Right cardiac atrium (tissue), 5 donors: Measurements from ENCODE around the gene LAMC1. TPM values are rescaled to one million over a fixed set of nuclear protein-coding genes. Genes with fewer than 3 reads are reported as not detected.

Experiments used
- ATAC-seq, 2 donors: fragments of 200-7000 bp; cut with Tn5 transposase; one replicate each; pipeline versions ENCODE4 v1.8.0 to v1.9.1; 2020; ENCODE audit warnings: moderate library complexity in 2 of 2, mild to moderate bottlenecking in 1 of 2
- DNase-seq, 3 donors: peaks; one replicate each; pipeline ENCODE4 v3.0.0-alpha.2; 2020
- H3K27ac ChIP-seq: one replicate; pipeline ENCODE4 v1.5.1; 2013; ENCODE audit warnings: mild to moderate bottlenecking, low read length, control low read depth, moderate library complexity
- H3K27me3 ChIP-seq: one replicate; pipeline ENCODE4 v1.6.1; 2013; ENCODE audit not compliant: control insufficient read depth, insufficient read depth
- H3K4me1 ChIP-seq: one replicate; pipeline ENCODE4 v1.6.1; 2013; ENCODE audit warnings: low read length; ENCODE audit not compliant: control insufficient read depth, insufficient read depth
- H3K4me3 ChIP-seq: one replicate; pipeline ENCODE4 v1.5.1; 2013; ENCODE audit warnings: low read length, control low read depth
- H3K9me3 ChIP-seq: one replicate; pipeline ENCODE4 v1.6.1; 2013; ENCODE audit warnings: low read length; ENCODE audit not compliant: control insufficient read depth
- WGBS: extraction: QIAGEN DNeasy Blood & Tissue Kit; methylation state at CpG from one replicate; pipeline ENCODE4 v1.1.7; 2013; 5-methylcytosine and 5-hydroxymethylcytosine counted together
- intact Hi-C, 4 donors: fragments of 100-400 bp; cut with DNase I; formaldehyde crosslinking; loops; one replicate each; pipeline versions ENCODE4 v1.11.0 to v1.14.0; 2022 to 2023
- polyA plus RNA-seq: library from polyadenylated mRNA; stranded (reverse); fragments of 200-250 nt; gene quantifications from one replicate; pipeline ENCODE4 v1.2.3, GENCODE V29; 2013
- total RNA-seq, 4 donors: library from RNA; stranded (reverse); fragmentation: NEBNext Ultra II Directional; extraction: Animal tissue kit (Norgen Biotek cat#: 25700); gene quantifications; one replicate each; pipeline ENCODE4 v1.2.1, GENCODE V29; 2021
- donor health status: healthy with polysubstance abuse.
- donor health status: DM: no; HTN: yes; CAD: no.
- donor health status: DM: no; HTN: no; CAD: no.
- donor health status: DM: no; HTN: yes; CAD: no; lungs with severe emphysema.
- donor health status: DM: yes; HTN: yes; CAD: no.

LAMC1 gene
- total and polyA plus RNA-seq, 5 donors, result 40.3 to 130 (median 95.2) TPM

DNA sequence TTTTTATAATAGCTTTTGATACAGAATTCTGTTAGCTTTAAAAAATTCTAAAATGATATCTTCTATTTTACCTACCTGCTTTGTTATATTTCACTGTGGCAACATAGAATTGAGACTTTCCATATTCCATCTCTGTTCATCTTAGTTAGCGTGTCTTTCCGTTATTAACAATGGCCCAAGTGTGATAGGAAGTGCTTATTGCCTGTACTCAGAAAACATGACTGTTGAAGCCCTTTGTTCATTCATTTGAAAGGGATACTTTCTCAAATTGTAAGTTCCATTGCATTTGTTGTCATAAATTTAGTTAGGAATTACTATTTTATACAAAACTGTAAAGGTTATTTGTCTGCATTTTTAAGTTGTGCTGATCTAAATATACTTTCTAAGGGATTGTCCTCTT is 73.1 kb downstream of the LAMC1 start:
- H3K27me3 ChIP-seq, result no peaks in the 10 kb centered on the region
- ATAC-seq (no peak), DNase-seq (no peak)
- no peaks in the 10 kb centered on the region for H3K9me3 ChIP-seq
- intact Hi-C loops, result loop anchor here in 1 of 4 donors (10.0 kb wide), 1 partner anchor 52 kb away; no protein-coding TSS in a partner anchor
- no peak overlapping the region for H3K27ac ChIP-seq
- H3K4me3 ChIP-seq, result no peak overlapping the region
- peaks cover 13% of the 10 kb centered on the region for H3K4me1 ChIP-seq
- 70% methylated on average over 2 of the region's 2 CpGs for whole genome bisulfite sequencing

DNA sequence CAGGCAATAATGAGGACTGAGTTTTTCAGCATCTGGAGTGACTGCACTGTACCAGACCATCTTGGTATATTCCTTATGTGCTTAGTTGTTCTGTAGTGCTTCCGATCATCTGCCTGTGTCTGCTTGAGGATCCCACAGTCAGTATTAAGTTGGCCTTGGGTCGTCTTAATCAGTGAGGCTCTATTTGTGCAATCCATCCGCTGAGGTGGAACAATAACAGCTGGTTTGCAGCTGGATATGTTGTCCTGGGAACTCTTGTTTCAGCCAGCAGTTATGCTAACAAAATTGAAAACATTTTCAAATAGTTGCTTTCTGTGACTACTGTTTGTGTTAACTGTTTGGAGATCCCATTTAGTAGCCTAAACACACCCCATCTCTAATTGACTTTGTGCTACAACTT is 73.7 kb downstream of the LAMC1 start:
- Histone ChIP-seq H3K27me3 (no peaks in the 10 kb centered on the region), H3K4me1 (peaks cover 15% of the 10 kb centered on the region), H3K27ac (peak overlapping the region; percentile 70), H3K4me3 (no peak overlapping the region), H3K9me3 (no peaks in the 10 kb centered on the region)
- intact Hi-C loops, result loop anchor here in 1 of 4 donors (10.0 kb wide), 1 partner anchor 52 kb away; no protein-coding TSS in a partner anchor
- WGBS, result 50% methylated on average over 3 of the region's 3 CpGs
- ATAC-seq (peak; percentile 70 to 79), DNase-seq (no peak)

GRCh38 chr1:183097438-183098051 is 74.3 kb downstream of the LAMC1 start:
- WGBS, result 31% methylated on average over 3 of the region's 3 CpGs
- Histone ChIP-seq H3K4me3 (no peak overlapping the region), H3K27ac (no peak overlapping the region), H3K27me3 (no peaks in the 10 kb centered on the region), H3K9me3 (no peaks in the 10 kb centered on the region), H3K4me1 (peaks cover 15% of the 10 kb centered on the region)
- no peak for DNase-seq
- intact Hi-C loops, result loop anchor here in 1 of 4 donors (10.0 kb wide), 1 partner anchor 53 kb away; no protein-coding TSS in a partner anchor
- peak in 1 of 2 donors; percentile 7 for ATAC-seq

DNA sequence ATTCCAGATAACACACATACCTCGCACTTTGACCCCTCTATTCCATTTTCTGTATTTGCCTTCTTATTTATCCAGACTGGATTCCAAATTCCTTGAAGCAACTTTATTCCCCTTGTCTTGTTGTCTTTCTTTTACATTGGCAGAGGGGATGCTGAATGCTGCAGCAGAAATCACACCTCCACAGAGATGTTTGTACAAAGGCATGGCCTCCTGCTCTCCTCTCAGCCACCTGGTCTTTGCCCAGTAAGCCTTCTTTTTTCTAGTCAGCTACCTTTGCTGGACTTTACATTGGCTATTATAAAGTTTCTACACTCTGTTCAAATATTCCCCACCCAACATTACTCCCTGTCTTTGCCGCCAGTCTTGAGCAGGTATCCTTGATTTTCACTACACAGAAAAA is 75.1 kb downstream of the LAMC1 start:
- 98% methylated on average over 2 of the region's 2 CpGs for WGBS
- Histone ChIP-seq H3K27ac (no peak overlapping the region), H3K4me1 (peaks cover 18% of the 10 kb centered on the region), H3K9me3 (no peaks in the 10 kb centered on the region), H3K4me3 (no peak overlapping the region), H3K27me3 (no peaks in the 10 kb centered on the region)
- DNase-seq, result no peak
- ATAC-seq, result no peak
- intact Hi-C loops, result loop anchor here in 1 of 4 donors (10.0 kb wide), 1 partner anchor 54 kb away; no protein-coding TSS in a partner anchor

DNA sequence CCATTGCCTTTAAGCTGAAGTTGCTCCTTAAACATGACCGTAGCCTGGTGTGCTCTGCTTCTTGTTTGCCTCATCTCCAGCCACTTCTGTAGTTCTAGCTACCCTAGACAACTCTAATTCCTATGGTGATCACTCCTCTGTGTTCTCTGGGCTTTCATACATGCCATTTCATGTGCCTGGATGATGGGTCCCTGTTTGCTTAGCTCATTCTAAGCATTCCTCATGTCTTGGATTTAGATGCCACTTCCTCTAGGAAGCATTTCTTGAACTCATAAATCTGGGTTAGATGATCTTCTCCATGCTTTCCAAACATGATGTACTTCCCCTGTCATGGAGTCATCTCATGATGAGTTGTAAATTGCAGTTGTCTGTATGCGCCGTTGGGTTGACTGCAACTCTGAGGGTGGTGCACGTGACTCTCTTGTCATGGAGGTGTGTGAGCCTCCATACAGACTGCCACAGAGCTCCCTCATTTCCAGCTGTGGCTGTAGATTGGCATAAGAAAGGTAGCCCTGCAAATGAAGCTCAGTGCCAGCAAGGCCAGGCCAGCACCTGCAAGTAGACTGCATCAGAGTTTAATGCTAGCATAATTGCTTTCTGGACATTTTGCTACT is 77.2 kb downstream of the LAMC1 start:
- intact Hi-C loops, result loop anchor here in 2 of 4 donors (10.0 kb wide), 2 partner anchors 76 to 136 kb away; partner anchors contain the start of gene LAMC1 (in 1 of the 2)

GRCh38 chr1:183101081-183101480 is 77.9 kb downstream of the LAMC1 start:
- DNase-seq (no peak), ATAC-seq (no peak)
- Histone ChIP-seq H3K9me3 (no peaks in the 10 kb centered on the region), H3K4me3 (no peak overlapping the region), H3K4me1 (peaks cover 17% of the 10 kb centered on the region), H3K27ac (no peak overlapping the region), H3K27me3 (no peaks in the 10 kb centered on the region)
- 76% methylated on average over 4 of the region's 4 CpGs for WGBS
- intact Hi-C loops, result loop anchor here in 2 of 4 donors (10.0 kb wide), 2 partner anchors 76 to 136 kb away; partner anchors contain the start of gene LAMC1 (in 1 of the 2)

More for the DNA sequence above, 77.2 kb downstream of the LAMC1 start:
- WGBS, result 82% methylated on average over 4 of the region's 4 CpGs
- DNase-seq (no peak), ATAC-seq (no peak)
- H3K9me3 ChIP-seq, result no peaks in the 10 kb centered on the region
- no peak overlapping the region for H3K4me3 ChIP-seq
- H3K4me1 ChIP-seq, result peaks cover 17% of the 10 kb centered on the region
- H3K27me3 ChIP-seq, result no peaks in the 10 kb centered on the region
- no peak overlapping the region for H3K27ac ChIP-seq

- ATAC-seq (peak; percentile 46 to 50), DNase-seq (peak in 2 of 3 donors; percentile 48 to 62)
- 56% methylated on average over 8 of the region's 8 CpGs for WGBS
- Histone ChIP-seq H3K4me3 (no peak overlapping the region), H3K27me3 (no peaks in the 10 kb centered on the region), H3K9me3 (no peaks in the 10 kb centered on the region), H3K27ac (peak overlapping the region; percentile 48), H3K4me1 (peaks cover 18% of the 10 kb centered on the region)
- intact Hi-C loops, result loop anchor here in 2 of 4 donors (10.0 kb wide), 2 partner anchors 77 to 137 kb away; partner anchors contain the start of gene LAMC1 (in 1 of the 2)
Observed at GRCh38 chr1:183101841-183102276, 78.6 kb downstream of the LAMC1 start.

GRCh38 chr1:183103147-183103546 is 79.9 kb downstream of the LAMC1 start:
- Histone ChIP-seq H3K4me1 (peaks cover 17% of the 10 kb centered on the region), H3K27me3 (no peaks in the 10 kb centered on the region), H3K27ac (no peak overlapping the region), H3K4me3 (no peak overlapping the region), H3K9me3 (no peaks in the 10 kb centered on the region)
- no peak for DNase-seq
- no peak for ATAC-seq
- intact Hi-C loops, result loop anchor here in 2 of 4 donors (10.0 kb wide), 2 partner anchors 78 to 138 kb away; partner anchors contain the start of gene LAMC1 (in 1 of the 2)
- 84% methylated on average over 11 of the region's 11 CpGs for WGBS

DNA sequence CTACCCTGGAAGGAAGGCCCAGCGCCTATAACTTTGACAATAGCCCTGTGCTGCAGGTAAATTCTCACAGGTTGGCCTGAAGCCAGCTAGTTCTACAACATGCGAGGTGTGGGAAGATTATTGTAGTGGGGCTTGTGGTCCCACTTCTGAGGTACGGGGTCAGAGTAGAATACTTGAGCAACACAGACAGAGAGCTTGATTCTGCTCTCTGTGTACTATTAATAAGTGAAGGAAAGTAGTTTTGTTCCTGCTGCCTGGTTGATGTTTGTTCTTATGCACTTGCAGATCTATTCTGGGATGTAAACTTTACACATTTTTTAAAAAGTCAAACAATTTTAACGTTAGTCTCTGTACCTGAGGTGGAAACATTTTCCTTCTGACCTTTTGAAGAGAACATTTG is 80.4 kb downstream of the LAMC1 start:
- ATAC-seq, result no peak
- H3K27me3 ChIP-seq, result no peaks in the 10 kb centered on the region
- no peak overlapping the region for H3K4me3 ChIP-seq
- intact Hi-C loops, result loop anchor here in 2 of 4 donors (10.0 kb wide), 2 partner anchors 79 to 139 kb away; partner anchors contain the start of gene LAMC1 (in 1 of the 2)
- peaks cover 17% of the 10 kb centered on the region for H3K4me1 ChIP-seq
- H3K9me3 ChIP-seq, result no peaks in the 10 kb centered on the region
- H3K27ac ChIP-seq, result no peak overlapping the region
- 64% methylated on average over 4 of the region's 4 CpGs for WGBS
- no peak for DNase-seq

GRCh38 chr1:183105449-183105848 is 82.2 kb downstream of the LAMC1 start:
- Histone ChIP-seq H3K4me1 (peaks cover 12% of the 10 kb centered on the region), H3K27me3 (no peaks in the 10 kb centered on the region), H3K4me3 (no peak overlapping the region), H3K27ac (no peak overlapping the region), H3K9me3 (no peaks in the 10 kb centered on the region)
- intact Hi-C loops, result loop anchor here in 2 of 4 donors (10.0 kb wide), 2 partner anchors 81 to 141 kb away; partner anchors contain the start of gene LAMC1 (in 1 of the 2)
- 42% methylated on average over 3 of the region's 3 CpGs for WGBS
- peak in 1 of 2 donors; percentile 16 for ATAC-seq
- no peak for DNase-seq

DNA sequence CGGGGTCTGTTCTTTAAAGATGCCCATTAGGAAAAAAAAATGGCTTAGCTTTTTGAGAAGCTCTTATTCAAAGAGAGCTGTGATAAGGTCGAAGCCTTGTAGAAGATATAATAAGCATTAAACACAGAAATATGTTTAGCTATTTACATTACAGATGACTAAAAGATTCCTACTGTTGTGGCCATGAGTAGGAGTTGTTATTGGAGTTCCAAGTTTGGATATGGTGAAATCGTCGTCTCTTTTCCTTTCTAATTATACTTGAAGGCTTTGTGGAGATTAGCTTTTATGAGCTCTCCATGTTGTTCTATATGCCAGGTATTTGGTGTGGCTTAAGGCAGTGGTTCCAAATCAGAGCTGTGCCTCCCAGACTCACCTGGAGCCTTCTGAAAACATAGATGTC is 82.9 kb downstream of the LAMC1 start:
- WGBS, result 52% methylated on average over 4 of the region's 4 CpGs
- no peaks in the 10 kb centered on the region for H3K9me3 ChIP-seq
- H3K4me3 ChIP-seq, result no peak overlapping the region
- peaks cover 10% of the 10 kb centered on the region for H3K4me1 ChIP-seq
- no peaks in the 10 kb centered on the region for H3K27me3 ChIP-seq
- ATAC-seq (no peak), DNase-seq (no peak)
- H3K27ac ChIP-seq, result no peak overlapping the region
- intact Hi-C loops, result loop anchor here in 2 of 4 donors (10.0 kb wide), 2 partner anchors 81 to 141 kb away; partner anchors contain the start of gene LAMC1 (in 1 of the 2)
